GM21737 (cell line): ENCODE results near the gene KCNQ1OT1.

ENCODE experiments used
- ATAC-seq: cut with Tn5 transposase; IDR thresholded peaks from one replicate; pipeline ENCODE4 v1.9.1; 2021; ENCODE audit warnings: mild to moderate bottlenecking, moderate library complexity; ENCODE audit not compliant: unreplicated experiment

The KCNQ1OT1 gene

DNA sequence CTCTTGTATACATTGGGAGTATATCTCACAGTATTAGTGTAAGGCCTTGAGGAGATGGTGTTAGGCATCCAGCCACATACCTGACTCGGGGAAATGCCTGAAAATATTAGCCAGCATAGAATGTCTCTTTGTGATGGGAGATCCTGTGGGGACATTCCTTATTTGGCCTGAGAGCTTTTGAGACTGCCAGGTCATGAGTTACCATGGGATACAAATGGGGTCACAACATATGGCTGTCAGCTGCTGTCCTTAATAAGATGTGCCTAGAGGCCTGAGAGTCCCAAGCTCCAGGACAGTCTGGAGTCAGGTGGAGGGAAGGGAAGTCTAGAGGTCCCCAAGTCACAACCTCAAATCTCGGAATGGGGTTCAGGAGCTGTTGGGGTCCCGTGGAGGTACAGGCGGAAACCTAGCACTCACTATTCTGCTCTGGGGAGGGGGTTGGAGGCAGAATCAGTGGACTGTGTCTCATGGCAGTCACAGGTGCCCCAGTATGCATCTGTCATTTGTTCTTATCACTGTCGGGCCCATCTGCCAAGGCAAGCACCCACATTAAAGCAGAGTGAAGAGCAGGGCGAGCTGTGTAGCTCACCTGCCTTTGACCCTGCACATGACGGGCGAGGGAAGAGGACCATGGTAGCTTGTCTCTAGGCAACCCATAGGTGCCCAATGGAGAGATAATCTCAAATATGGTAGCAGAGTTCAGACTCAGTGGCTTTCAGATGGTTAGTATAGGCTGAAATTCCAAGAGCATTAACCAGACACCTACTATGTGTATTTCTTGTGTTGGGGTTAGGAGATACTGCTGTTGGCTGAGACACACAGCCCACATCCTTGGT, 29.9 kb downstream of the KCNQ1OT1 start:
- ATAC-seq: no peak

DNA sequence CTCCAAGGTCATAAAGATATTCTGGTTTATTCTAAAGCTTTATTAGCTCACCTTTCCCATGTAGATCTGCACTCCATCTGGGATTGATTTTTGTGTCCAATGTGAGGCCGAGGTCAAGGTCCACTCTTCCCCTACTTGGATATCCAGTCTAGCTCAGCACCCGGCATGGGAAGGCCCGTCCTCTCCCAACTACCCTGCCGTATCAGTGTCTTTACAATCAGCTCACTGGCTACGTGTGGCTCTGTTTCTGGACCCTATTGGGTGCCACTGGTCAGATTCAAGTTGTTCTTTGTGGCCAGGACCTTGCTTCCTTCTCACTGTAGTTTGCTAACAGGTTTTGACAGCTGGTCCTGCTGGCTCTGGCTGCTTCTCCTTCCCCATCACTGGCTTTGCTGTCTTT, 30.9 kb downstream of the KCNQ1OT1 start:
- no peak for ATAC-seq

DNA sequence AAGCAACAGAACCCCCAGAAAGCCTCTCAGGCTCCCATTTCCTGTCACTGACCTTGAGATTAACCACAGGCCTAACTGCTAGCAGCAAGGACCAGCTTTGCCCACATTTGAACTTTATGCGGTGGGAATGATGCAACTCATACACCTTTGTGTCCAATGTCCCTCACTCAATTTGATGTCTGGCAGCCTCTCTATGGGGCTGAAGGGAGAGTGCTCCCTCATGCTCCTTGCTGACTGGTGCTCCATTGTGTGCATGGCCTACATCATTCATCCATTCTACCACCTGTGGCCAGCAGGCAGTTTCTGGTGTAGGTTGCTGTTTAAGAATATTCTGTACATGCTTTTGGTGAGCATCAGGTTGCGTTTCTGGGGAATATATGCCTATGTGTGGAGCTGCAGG, 31.9 kb downstream of the KCNQ1OT1 start:
- ATAC-seq: no peak

DNA sequence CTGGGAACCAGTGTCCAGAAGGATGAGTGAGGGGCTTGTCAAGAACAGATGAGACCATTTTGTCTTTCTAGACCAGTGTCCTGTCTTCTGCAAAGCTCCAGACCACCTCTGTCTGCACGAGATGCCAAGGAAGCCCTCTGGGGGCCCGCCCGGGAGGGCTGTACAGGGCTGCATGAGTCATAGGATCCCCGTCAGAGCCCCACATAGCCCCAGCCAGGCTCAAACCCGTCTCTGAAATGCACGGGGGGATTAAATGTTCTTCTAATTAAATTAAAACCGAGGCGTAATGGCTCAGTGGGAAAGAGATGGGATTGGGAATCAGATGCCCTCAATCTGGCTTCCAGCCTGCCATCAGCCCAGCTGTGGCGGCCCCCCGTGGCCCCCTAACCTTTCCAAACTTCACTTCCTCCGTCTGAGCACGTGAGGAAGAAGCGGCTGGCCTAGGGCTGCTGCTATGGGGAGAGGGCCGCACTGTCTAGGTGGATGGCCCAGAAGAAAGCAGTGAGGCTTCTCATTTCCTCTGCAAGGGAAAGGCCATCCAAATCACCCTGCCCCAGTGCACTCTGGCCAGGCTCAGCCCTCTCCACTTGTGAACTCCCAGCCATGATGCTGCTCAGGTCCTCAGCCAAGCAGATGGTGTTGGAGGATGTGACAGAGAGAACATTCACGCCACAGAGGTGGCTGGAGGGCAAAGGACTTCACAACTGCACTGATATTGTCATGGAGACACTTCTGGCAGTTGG, 32.8 kb downstream of the KCNQ1OT1 start:
- ATAC-seq: no peak

DNA sequence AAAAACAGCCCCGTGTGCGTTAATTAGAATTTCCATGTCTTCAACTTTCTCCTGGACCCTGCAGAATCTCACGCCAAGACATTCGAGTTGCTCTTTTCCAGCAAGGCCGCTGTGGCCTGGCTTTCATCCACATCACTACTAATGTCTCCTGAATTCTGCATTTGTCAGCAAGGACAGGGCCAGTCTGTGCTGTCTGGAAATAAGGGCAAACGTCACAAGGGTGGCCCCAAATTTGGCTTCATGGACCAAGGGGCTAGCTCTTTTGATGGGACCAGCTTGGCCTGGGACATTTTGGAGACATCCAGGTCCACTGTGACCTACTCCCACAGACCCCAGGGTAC, 33.4 kb downstream of the KCNQ1OT1 start:
- no peak for ATAC-seq

DNA sequence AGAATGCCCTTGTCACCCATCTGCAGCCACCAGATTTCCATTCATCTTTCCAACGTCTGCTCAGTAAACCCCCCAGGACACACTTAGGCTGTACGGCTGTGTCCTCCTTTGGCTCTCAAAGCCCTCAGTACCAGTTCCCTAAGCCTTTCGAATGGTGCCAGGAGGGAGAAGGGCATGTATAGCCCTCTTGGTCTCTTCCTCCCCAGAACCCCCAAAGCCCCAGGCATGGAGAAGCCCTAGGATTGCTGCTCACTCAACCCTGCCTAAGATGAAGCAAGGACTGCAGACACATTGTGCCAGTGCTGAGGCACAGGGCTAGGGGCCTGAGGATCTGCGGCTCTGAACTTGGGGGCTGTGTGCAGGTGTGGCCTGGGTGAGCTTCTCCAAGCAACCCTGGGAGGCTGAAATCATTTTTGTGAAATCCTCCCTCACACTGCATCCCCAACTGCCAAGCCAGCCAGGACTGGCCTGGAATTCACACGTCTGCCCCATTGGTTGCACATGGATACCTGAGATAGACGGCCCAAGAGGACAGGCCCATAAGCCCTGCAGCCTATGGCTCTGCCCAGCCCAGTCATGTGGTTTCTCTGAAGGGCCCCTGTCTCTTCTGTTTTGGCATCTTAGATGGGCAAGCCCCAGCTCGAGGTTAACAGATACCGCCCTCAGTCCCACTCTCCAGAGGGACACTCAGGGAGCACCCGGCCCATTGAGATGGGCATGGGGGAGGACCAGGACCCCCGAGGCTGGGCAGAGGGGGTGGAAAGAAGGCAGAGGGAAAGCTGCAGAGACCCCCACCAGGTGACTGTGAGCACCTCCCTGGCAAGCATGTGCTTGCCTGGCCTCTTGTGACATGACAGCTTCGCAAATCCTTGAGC, 34.0 kb downstream of the KCNQ1OT1 start:
- ATAC-seq: no peak

DNA sequence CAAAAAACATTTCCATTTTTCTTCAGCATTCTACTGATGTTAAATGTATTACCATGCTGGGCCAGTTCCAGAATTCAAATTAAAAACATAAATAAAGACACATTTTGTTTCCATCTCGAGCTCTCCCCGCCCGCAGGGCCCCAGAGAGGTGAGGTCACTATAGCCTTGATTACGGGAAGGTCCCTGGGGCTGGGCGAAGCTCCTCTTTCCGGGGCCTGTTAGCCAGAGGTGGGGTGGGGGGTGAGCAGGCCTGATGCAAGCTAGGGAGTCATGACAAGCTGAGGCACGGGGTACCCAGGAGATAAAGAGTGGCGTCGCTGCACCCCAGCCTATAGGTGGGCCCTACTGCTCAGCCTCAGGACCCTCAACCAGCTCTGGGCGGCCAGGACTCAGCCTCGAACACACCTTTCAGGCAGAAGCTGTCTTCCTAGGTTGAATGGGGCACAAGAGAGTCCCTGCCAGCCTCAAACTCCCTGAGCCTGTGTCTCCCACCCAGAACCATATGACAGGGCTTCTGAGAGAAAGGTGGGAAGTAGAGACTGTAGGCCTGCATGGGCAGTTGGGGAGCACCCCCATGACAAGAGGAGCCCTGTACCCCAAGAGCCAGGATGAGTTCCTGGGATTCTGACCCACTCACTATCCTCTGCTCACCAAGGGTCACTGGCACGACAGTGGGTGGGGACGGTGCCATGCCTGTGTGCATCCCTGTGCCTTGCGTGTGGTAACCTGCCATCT, 34.8 kb downstream of the KCNQ1OT1 start:
- no peak for ATAC-seq

DNA sequence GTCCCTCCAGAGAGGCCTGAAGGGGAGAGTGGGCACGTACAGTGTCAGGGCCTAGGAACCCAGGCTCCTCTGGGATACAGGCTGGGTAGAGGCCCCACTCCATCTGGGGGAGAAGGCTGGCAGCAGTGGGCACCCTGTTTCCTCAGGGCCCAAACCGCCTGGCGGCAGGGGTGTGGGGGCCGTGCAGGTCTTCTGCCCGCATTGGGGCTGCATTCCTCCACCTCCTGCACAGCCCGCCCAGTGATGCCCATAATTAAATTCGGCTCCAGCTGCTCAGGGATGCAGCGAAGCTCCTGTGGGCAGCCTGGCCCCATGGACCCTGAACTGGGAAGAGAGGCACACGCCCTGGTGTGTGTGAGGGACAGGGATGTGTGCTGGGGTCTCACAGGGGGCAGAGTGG, 35.4 kb downstream of the KCNQ1OT1 start:
- no peak for ATAC-seq

DNA sequence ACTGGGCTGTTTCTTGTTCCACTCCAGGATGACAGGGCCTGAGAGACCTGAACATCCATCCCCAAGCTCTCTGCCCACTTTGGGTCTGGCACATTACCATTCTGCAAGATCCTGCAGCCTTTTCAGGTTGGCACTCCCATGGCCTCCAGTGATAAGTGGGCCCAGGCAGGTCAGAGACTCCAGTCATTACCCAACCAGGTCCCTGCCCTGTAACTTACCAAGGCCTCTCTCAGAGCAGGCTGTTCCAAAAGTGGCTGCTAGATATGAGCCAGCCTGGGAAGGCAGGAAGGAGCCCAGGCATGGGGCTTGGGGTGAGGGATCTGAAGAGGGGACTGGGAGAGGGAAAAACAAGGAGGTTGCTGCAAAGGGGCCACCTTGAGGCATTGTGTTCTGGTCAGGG, 35.9 kb downstream of the KCNQ1OT1 start:
- ATAC-seq: no peak

DNA sequence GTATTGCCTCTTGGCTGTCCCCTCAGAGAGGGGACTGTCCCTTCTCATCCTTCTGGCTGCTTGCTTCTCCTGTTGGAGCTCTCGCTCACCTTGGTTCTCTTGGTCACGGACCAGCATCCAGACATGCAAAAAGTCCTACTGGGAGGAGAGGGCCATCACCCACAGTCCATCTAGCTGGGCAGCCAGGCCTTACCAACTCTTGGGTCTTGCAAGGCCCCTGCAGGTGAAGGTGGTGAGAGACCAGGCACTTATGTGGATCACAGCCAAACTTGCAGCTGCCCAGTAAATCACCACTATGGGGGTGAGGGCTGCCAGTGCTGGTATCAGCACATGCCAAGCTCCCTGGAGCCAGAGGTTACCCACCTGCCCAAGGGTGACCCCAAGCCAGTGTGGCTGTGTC, 36.3 kb downstream of the KCNQ1OT1 start:
- no peak for ATAC-seq

DNA sequence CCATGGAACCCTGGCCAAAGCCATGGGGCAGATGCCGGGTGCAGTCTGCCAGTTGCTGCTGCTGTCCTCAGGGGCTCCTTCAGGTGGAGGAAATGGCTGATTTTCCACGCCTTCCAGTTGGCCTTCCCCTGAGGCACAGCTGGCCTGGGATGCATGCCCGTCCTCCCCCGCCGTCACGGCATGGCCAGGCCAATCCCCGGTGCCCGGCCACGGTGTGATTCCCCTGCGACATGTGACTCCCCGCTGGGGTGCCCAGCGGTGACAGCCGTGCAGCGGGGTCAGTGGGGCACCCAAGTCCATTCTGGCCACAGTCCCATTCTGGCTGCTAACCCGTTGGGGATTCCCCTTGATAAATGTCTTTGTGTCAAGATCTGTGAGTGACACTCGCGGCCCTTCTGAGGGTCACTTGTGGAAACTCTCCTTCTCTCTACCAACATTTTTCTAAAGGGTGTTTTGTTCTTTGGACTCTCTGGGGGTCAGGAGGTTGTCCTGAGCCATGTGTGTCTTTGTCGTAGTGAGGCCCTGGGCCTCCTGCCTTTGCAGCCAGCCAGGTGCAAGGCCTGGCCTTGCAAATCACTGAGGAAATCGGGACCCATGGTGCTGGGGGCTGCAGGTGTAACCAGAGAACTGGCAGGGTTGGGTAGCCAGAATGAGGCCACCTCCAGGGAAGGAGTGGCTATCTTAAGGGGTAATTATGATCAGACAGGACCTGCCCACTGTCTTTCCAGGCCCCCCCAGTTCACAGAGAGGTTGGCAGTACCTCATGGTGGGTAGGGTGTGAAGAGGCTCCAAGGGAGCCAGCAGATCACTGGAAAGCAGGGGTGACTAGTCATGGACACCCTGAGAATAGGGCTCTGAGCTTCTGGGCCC, 37.1 kb downstream of the KCNQ1OT1 start:
- ATAC-seq: no peak

DNA sequence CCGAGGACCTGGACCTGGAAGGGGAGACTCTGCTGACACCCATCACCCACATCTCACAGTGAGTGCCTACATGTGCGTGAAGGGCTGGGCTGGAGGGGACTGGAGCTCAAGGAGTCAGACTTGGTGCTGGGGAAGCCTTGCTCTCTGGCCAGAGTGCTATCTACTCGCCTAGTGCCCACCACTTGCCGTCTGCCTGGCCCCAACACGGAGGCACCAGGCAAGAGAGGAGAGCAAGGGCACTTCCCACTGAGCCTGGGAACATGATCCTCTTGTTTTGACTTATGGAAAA, 37.8 kb downstream of the KCNQ1OT1 start:
- ATAC-seq: no peak

DNA sequence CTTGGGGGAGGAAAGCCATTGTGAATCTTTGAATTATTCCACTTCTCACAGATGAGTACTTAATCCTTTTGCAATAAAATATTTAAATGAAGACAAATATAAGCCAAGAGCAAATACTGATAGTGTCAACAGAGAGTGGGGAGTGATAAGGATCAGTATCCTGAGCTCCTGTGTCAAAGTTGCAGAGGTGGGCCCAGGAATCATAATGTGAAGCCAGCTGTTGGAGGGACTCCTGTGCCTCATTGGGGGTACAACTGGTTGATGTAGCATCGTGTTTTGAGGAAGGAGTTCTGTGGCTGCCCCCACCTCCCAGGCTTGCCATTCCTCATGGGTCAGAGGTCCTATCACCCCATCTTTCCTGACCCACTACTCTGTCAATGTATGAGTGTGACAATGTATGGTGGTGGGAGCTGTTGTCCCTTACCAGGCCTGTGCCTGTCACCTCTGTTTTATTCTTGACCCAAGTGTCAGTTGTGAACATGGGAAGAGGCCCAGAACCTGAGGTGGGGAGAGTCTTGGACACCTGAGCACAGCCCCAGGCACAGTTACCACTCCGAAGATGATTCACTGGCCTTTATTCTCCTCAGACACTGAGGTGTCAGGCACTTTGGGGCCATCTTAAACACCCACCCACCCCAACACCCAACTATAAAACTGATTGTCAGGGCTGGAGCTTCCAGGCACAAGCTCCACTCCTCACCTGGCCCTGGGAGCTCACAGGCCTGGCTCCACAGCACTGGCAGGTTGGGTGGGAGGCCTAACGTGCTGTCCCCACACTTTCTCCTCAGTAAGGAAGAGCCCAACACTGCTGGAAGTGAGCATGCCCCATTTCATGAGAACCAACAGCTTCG, 38.4 kb downstream of the KCNQ1OT1 start:
- ATAC-seq: no peak

DNA sequence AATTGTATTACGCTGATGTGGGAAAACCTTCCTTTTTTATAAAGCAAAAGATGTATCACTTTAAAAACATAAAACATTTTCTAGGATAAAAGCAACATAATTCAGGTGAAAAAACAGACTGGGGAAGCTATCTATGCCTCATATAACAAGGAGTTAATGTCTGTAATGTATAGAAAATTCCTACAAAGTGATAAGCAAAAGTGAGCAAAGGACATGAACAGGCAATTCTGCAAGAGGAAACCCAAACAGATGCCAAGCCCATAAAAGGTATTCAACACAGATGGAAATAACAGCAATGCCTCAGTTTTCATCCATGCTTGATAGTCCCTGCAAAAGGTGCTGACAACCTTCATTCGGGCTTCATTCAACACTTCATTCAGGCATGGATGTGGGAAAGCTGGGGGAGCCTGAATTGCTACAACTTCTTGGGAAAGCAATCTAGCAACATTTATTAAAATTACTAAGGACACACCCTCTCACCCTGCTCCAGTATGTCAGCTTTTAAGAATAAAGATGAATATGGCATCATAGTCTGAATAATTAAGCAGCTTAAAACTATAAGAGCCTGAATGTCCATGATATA, 39.3 kb downstream of the KCNQ1OT1 start:
- no peak for ATAC-seq

DNA sequence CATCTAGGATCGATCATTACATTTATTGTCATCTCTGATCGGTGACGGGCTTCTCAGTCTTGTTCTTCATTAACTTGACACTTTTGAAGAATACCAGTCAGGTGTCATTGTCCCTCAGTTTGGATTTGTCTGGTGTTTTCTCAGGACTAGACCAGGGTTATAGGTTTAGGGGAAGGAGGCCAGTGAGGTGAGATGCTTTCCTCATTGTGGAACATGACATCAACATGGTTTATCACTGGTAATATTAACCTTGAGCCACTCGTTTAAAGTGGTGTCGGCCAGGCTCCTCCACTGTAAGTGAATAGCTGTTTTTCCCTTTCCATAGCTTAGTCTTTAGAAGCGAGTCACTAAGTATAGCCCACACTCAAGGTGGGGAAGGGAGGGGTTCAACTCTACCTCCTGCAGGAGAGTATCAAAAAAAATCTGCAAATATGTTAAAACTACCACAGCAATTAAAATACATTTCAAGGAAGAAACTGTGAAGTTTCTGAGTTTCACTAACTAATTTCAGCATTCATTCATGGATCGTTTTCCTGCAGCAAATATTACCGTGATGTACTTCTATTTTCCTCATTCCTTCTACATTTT, 42.0 kb downstream of the KCNQ1OT1 start:
- ATAC-seq: no peak

DNA sequence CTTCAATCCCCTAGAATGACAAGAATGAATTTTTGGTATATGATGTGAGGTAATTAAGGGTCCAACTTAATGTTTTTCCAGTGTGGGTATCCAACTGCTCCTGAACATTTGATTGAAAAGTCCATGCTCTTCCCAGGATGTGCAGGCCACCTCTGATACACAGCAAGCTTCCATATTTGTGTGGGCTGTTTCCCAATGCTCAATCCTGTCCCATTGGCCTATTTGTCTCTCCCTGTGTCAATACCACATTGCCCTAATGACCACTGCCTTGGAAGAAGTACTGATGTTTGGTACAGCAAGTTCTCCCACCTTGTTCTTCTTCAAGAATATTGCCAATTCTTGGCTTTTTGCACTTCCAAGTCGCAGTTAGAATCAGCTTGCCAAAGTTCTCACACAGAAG, 42.9 kb downstream of the KCNQ1OT1 start:
- ATAC-seq: no peak

DNA sequence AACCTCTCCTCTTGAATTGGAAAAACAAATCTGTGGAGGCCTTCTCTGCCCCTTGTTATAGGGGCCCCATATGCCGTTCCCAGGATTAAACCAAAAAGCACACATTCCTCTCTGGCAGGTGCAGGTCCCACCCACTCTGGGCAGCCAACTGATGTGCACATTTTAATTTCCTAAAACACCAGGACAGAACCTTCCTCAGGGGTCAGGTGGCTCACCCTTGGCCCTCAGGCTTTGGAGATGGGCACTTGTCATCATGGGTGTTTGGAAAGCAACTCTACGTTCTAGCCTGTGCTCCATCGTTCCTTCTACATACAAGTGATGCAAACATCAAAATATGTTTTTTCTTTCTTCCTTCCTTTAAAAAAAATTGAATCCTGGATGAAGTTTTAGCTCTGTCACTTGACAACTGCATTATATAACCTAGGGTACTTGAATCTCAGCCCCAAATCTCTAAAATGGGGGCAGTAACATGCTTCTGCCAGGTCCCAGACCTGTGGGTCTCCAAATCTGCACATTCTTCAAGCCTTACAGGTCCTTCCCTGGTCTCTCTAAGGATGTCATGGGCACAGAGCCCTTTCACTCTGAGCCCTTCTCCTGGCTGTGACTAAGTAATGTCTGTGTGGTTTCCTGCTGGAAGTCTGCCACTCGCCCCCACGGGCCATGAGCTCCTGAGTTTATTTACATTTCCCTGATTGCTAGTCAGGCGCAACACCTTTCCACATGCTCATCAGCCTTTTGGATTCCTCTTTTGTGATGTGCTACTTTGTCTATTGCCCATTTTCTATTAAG, 43.8 kb downstream of the KCNQ1OT1 start:
- ATAC-seq: no peak
